ENCODE data around the gene GNAO1. TPM values are rescaled to one million over a fixed set of nuclear protein-coding genes. Genes with fewer than 3 reads are reported as not detected.

GNAO1 gene
- polyA plus RNA-seq, 3 donors from 2014 or later: 0.45 to 0.88 TPM; not detected in 1

DNA sequence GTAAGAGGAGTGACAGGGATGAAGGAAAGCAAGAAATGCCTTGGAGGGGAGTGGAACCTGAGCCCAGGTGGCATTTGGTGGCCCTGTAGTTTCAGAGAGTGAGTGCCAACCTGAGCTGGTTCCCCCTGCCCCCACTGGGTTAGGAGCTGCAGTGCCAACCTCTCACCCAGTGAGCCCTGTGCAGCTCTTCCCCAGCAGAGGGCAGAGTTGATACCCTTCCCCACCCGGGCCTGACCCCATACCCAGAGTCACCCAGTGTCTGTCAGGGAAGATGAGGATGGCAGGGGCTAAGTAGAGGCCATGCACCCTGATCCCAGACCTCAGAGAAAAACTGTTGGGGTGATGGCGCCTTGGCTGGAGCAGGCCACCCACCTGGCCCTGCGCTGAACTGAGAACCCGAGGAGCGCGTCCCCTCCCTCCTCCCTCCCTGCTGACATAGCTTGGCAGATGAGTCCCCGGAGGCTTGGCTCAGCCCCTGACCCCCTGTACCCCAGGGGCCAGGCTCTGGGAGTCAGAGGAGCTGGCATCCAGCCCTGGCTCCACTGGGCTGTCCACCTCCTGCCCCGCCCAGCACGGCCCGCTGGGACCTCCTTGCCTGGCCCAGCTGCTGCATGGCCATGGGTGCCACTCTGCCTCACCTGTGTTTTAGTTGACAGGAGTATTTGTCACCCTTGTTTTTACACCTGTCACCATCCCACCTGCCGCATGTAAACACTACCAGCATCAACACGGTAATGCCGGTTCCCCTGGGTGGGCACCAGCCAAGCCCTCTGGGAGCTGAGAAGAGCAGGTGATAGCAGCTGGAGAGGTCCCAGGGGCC is 120.1 kb downstream of the GNAO1 start:
- Mint-ChIP-seq H3K27me3 (ENCODE audit: low read depth in 3 of 3) (peaks cover 0 to 2% (median 0%) of the 10 kb centered on the region in 3 donors), H3K9me3 (no peaks in the 10 kb centered on the region), H3K4me3 (no peak overlapping the region), H3K27ac (no peak overlapping the region), H3K36me3 (no peaks in the 10 kb centered on the region), H3K4me1 (no peaks in the 10 kb centered on the region)
- DNase-seq: no peak

DNA sequence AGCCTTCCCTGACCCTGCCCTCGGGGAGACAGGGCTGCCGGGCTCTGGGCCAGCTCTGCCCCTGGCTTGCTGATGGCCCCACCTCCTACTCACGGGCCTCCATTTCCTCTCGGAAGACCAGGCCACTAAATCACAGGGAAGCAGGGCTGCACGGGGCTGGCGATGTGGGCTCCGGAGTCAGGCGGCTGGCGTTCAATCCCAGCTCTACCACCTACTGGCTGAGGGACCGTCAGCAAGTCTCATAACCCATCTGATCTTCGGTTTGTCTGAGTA is 120.7 kb downstream of the GNAO1 start:
- Mint-ChIP-seq H3K36me3 (no peaks in the 10 kb centered on the region), H3K27ac (no peak overlapping the region), H3K9me3 (no peaks in the 10 kb centered on the region), H3K27me3 (ENCODE audit: low read depth in 3 of 3) (peaks cover 0 to 2% (median 0%) of the 10 kb centered on the region in 3 donors), H3K4me3 (no peak overlapping the region), H3K4me1 (no peaks in the 10 kb centered on the region)
- DNase-seq: no peak

DNA sequence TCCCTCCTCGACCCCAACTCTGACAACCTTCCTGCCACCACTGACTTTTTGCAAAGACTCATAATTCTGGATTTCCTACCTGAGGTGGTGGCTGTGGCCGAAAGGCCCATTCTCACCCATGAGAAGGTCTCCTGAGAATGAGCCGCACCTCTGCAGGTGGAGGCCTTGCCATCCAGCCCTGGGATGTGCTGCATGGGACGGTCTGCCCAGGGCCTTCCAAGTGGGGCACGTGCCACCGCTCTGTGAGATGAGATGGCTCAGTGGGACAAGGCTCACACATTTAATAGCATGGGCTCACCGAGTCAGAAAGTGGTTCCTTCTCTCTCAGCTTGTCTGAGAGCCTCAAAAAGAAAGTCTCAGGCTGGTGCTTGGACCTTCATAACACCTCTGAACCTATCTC is 121.3 kb downstream of the GNAO1 start:
- no peaks in the 10 kb centered on the region for H3K4me1 Mint-ChIP-seq
- DNase-seq: no peak
- H3K27me3 Mint-ChIP-seq (ENCODE audit: low read depth in 3 of 3): peaks cover 0 to 3% (median 2%) of the 10 kb centered on the region in 3 donors
- no peak overlapping the region for H3K4me3 Mint-ChIP-seq
- no peaks in the 10 kb centered on the region for H3K36me3 Mint-ChIP-seq
- H3K27ac Mint-ChIP-seq: peak overlapping the region in 1 of 6 donors; percentile 30
- H3K9me3 Mint-ChIP-seq: no peaks in the 10 kb centered on the region

DNA sequence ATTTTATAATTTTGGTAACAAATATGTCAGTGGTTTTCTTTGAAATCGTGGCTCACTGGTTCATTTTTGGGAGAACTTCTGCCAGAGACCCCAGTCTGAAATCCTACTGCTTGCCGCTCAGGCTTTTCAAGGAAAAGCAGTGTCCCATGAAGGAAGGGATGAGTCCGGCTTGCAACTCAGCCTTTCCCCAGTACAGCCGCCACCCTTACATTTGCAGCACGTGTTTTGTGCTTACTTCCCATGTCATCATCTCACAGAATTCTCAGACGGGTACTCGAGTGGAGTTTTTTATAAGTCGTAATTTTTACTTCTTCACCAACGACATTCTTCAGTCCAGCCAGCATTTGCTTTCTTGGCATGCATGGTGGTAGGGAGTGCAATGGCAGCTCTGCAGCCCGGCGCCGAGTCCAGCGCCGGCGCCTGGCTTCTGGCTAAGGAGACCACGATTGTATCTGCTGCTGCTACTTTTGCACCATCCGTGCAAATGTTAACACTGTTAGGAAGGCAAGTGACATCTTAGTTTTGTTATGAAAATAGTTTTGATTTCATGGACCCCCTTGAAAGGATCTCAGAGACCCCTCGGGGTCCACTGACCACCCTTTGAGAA is 123.1 kb downstream of the GNAO1 start:
- peaks cover 6 to 9% of the 10 kb centered on the region in 2 donors for H3K4me1 Mint-ChIP-seq

DNA sequence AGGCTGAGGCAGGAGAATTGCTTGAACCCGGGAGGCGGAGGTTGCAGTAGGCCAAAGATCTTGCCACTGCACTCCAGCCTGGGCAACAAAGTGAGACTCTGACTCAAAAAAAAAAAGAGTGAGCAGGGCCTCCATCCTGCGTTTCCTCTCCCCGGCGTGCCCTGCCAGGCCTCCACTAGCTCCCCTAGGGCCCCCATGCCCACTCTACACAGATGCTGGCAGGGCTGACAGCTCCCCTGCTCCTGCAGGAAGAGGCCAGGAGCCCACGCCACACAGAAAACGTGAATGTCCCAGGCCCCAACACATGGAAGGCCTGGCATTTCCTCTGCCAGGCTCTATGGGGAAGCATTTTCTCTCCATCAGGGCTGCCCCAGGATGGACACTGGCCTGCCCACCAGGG is 124.7 kb downstream of the GNAO1 start:
- peaks cover 6 to 9% of the 10 kb centered on the region in 2 donors for H3K4me1 Mint-ChIP-seq
- H3K4me3 Mint-ChIP-seq: no peak overlapping the region
- peaks cover 0 to 5% (median 2%) of the 10 kb centered on the region in 3 donors for H3K27me3 Mint-ChIP-seq (ENCODE audit: low read depth in 3 of 3)
- H3K9me3 Mint-ChIP-seq: no peaks in the 10 kb centered on the region
- H3K27ac Mint-ChIP-seq: no peak overlapping the region
- H3K36me3 Mint-ChIP-seq: no peaks in the 10 kb centered on the region
- no peak for DNase-seq

More for the DNA sequence above, 123.1 kb downstream of the GNAO1 start:
- Mint-ChIP-seq H3K27me3 (ENCODE audit: low read depth in 3 of 3) (peaks cover 0 to 5% (median 2%) of the 10 kb centered on the region in 3 donors), H3K36me3 (no peaks in the 10 kb centered on the region), H3K4me3 (no peak overlapping the region), H3K27ac (no peak overlapping the region), H3K9me3 (no peaks in the 10 kb centered on the region)
- no peak for DNase-seq

DNA sequence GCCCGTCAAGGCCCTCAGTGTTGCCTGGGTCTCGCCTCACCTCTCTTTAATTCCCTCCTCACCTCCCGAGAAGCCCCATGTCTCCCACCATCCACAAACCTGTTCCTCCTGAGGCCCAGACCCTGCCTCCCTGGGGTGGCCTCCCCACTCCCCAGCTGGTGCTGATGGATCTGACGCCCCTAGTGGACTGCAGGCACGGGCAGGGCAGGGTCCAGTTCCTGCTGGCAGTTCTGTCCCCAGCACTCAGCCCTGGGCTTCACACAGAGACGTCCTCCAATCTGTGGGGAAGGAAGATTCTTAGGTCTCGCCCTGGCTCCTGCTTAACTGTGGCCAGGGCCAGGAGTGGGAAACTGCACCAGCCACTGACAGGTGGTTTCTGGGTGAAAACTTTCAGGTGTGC is 125.3 kb downstream of the GNAO1 start:
- H3K36me3 Mint-ChIP-seq: no peaks in the 10 kb centered on the region
- no peak overlapping the region for H3K27ac Mint-ChIP-seq
- no peak overlapping the region for H3K4me3 Mint-ChIP-seq
- H3K4me1 Mint-ChIP-seq: peaks cover 6 to 9% of the 10 kb centered on the region in 2 donors
- no peak for DNase-seq
- H3K9me3 Mint-ChIP-seq: no peaks in the 10 kb centered on the region
- peaks cover 0 to 5% (median 2%) of the 10 kb centered on the region in 3 donors for H3K27me3 Mint-ChIP-seq (ENCODE audit: low read depth in 3 of 3)

DNA sequence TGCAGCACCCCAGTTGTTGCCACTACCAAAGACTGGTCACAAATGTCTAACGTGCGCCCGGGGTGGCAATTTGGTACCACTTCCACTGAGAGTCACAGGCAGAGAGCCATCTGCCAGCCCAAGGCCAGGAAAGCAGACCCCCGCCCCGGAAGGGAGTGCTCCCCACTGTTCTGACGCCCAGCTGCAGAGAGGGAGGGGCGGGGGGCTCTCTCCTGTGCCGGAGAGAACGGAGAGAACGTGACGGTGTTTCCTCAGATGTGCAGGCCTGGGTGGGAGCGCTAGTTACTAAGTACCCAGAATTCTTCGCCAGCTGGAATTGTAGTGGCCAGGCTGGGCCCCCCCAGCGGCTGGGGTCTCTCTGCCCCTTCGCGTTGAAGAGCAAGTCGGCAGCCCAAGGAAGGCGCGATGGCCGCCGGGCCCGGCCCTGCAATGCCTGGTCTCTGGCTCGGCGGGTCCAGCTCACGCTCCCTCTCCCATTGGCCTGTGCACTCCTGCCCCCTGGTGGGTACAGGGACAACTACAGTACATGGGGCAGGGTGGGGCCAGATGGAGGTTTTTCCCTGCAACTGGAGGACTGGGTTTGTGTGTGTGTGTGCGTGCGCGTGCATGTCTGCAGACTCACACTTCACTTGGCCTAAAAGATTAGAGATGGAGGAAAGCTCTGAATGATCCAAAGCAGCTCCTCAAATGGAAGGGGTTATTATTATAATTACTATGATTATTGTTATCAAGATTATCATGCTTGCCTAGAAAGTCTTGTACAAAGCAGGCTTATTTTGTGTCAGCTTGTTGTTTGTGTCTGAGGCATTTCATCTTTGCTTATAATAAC is 126.9 kb downstream of the GNAO1 start:
- H3K4me3 Mint-ChIP-seq: peak overlapping the region in 4 of 5 donors; percentile 66 to 76 (median 70)
- no peaks in the 10 kb centered on the region for H3K36me3 Mint-ChIP-seq
- H3K9me3 Mint-ChIP-seq: no peaks in the 10 kb centered on the region
- H3K27me3 Mint-ChIP-seq (ENCODE audit: low read depth in 3 of 3): peaks cover 0 to 5% (median 2%) of the 10 kb centered on the region in 3 donors
- peaks cover 6 to 9% of the 10 kb centered on the region in 2 donors for H3K4me1 Mint-ChIP-seq
- DNase-seq: peak; percentile 71 to 78 (median 72)
- H3K27ac Mint-ChIP-seq: no peak overlapping the region

DNA sequence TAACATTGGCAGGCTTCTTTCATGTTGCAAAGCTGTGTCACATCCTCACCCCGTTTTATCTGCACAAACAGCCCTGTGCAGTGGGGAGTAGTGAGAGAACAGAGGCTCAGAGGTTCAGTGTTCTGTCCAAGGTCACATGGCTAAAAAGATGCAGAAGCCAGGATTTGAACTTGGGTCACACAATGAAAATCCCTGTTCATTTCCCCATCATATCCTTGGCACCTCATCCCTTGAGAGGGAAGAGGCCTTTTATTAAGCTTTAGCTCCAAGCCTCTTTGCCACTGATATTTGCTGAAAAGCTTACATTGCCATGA is 127.5 kb downstream of the GNAO1 start:
- Mint-ChIP-seq H3K9me3 (no peaks in the 10 kb centered on the region), H3K36me3 (no peaks in the 10 kb centered on the region), H3K27ac (no peak overlapping the region), H3K27me3 (ENCODE audit: low read depth in 3 of 3) (peaks cover 0 to 5% (median 2%) of the 10 kb centered on the region in 3 donors), H3K4me3 (no peak overlapping the region), H3K4me1 (peaks cover 6 to 9% of the 10 kb centered on the region in 2 donors)
- DNase-seq: no peak

DNA sequence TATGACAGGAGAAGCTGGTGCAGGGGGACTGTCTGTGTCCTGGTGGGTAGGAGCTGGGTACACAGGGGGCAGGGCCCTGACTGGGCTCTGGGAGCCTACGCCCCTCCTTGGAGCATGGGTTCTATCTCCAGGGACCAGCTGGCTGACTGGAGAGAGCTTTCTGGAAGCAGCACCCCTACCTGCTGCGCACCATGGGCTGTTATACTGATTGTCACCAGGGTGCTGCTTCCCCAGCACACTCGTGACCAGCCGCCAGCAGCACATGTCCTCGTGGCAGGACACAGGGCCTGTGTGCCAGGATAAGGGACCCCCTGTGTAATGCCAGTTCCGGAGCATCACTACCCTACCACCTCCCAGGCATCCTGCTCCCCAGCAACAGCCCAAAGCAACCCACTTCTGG is 128.1 kb downstream of the GNAO1 start:
- peaks cover 0 to 5% (median 2%) of the 10 kb centered on the region in 3 donors for H3K27me3 Mint-ChIP-seq (ENCODE audit: low read depth in 3 of 3)
- no peaks in the 10 kb centered on the region for H3K36me3 Mint-ChIP-seq
- peaks cover 6 to 9% of the 10 kb centered on the region in 2 donors for H3K4me1 Mint-ChIP-seq
- H3K27ac Mint-ChIP-seq: no peak overlapping the region
- no peak overlapping the region for H3K4me3 Mint-ChIP-seq
- DNase-seq: no peak
- no peaks in the 10 kb centered on the region for H3K9me3 Mint-ChIP-seq

DNA sequence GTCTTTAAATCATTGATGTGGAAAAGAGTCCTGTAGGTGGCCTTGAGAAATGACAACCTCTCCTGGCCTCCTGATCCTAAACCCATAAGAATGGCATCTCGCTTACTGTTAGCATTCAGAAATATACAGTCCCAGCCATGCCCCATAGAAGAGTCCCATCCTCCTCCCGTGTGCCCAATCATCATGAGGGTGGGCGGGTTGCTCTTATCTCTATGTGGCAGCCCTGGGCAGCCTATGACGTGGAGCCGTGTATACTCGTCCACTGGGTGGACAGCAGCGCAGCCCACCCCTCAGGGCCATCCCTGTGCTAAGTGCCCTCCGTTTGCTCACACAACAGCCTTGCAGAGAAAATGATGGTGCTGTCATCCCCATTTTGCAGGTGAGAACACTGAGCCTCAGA is 128.8 kb downstream of the GNAO1 start:
- H3K27me3 Mint-ChIP-seq (ENCODE audit: low read depth in 3 of 3): peaks cover 0 to 5% (median 2%) of the 10 kb centered on the region in 3 donors
- no peaks in the 10 kb centered on the region for H3K36me3 Mint-ChIP-seq
- H3K4me3 Mint-ChIP-seq: no peak overlapping the region
- no peak overlapping the region for H3K27ac Mint-ChIP-seq
- H3K9me3 Mint-ChIP-seq: no peaks in the 10 kb centered on the region
- peaks cover 6 to 9% of the 10 kb centered on the region in 2 donors for H3K4me1 Mint-ChIP-seq
- no peak for DNase-seq

DNA sequence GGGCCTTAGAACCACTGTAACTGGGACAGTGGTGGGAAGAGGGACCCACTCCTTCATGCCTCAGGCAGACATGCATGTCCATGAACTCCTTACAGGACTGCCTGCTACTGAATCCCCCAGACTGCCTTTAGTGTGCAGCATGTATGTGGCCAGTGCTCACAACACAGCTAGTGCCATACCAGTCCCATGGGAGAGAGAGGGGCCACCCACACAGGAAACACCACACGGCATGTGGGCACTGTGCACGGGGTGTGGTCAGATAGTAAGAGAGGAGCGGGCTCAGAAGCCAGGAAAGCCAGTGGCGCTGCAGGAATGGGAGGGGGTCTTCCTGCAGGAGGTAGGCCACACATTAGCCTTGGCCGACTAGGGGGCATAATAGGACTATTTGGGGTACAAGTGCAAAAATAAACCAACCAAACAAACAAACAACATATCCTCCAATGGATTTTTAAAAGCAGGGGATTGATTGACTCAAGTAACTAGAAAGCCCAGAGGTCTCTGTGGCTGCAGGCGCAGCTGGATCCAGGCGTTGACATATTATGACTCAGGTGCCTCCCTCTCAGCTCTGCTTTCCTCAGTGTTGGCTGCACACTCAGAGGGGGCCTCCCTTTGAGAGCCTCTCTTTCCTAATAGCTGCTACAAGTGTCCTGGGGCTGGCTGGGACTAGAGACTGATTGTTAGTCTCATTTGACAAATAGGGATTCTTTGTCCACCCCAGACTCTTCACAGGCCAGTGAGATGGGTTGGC is 129.7 kb downstream of the GNAO1 start:
- Mint-ChIP-seq H3K27ac (no peak overlapping the region), H3K4me1 (peaks cover 6 to 9% of the 10 kb centered on the region in 2 donors), H3K4me3 (no peak overlapping the region), H3K27me3 (ENCODE audit: low read depth in 3 of 3) (peaks cover 0 to 5% (median 3%) of the 10 kb centered on the region in 3 donors), H3K9me3 (no peaks in the 10 kb centered on the region), H3K36me3 (no peaks in the 10 kb centered on the region)
- DNase-seq: no peak

DNA sequence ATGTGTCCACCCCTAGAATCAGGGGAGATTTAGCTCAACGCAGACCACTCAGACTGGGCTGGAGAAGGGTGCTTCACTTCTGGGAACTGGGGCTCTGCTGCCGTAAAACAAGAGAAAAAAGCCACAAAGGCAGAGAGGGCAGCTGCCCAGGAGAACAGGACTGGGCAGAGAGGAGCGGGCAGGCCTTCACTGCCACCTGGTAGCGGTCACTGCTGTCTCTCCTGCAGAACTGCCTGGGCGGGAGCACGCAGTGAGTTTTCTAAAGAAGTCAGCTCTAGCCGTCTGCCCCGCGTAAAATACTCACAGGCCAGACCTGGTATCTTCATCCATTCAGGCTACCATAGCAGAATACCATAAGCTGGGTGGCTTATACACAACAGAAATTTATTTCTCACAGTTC is 130.3 kb downstream of the GNAO1 start:
- H3K4me3 Mint-ChIP-seq: no peak overlapping the region
- H3K4me1 Mint-ChIP-seq: peaks cover 6 to 9% of the 10 kb centered on the region in 2 donors
- H3K27me3 Mint-ChIP-seq (ENCODE audit: low read depth in 3 of 3): peaks cover 0 to 5% (median 2%) of the 10 kb centered on the region in 3 donors
- no peak overlapping the region for H3K27ac Mint-ChIP-seq
- DNase-seq: no peak
- H3K9me3 Mint-ChIP-seq: no peaks in the 10 kb centered on the region
- no peaks in the 10 kb centered on the region for H3K36me3 Mint-ChIP-seq

DNA sequence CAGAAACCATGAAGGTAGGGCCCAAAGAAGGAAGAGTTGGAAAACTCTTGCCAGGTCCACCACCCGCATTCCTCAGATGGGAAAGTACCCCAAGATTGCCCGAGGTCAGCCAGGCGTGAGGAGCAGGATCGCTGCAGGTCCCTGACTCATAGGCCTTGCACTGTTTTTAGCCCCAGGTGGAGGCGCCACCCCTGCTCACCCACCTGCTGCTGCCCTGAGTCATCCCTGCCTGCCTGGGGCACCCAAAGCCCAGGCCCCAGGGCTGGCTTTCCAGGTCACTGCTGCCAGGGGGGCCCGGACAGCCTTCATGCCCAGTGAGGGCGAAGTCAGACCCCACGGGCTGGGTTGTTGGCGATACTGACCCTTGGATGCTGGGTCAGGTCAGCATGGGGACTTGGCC is 133.1 kb downstream of the GNAO1 start:
- Mint-ChIP-seq H3K4me3 (no peak overlapping the region), H3K27me3 (ENCODE audit: low read depth in 3 of 3) (peaks cover 0 to 2% (median 0%) of the 10 kb centered on the region in 3 donors), H3K27ac (no peak overlapping the region), H3K9me3 (no peaks in the 10 kb centered on the region), H3K36me3 (no peaks in the 10 kb centered on the region), H3K4me1 (no peaks in the 10 kb centered on the region)
- no peak for DNase-seq
